Loucy (cell line): ENCODE results near the gene PUM2.

Experiments used
- H2AFZ ChIP-seq: fragments of 200-600 bp; sonication (generic); 2 replicates; pipeline ENCODE4 v1.6.0; 2016; ENCODE audit warnings: antibody characterized with exemption, mild to moderate bottlenecking, low read length, moderate library complexity
- H3F3A ChIP-seq: fragments of 200-600 bp; 2 replicates; pipeline ENCODE4 v1.6.0; 2016; ENCODE audit warnings: antibody characterized with exemption, low read depth, mild to moderate bottlenecking
- H3K27me3 ChIP-seq: fragments of 200-600 bp; sonication (generic); 2 replicates; pipeline ENCODE4 v1.6.1; 2014; ENCODE audit warnings: low read length, mild to moderate bottlenecking; ENCODE audit not compliant: insufficient read depth, poor library complexity, severe bottlenecking
- H3K36me3 ChIP-seq: fragments of 200-600 bp; sonication (generic); 2 replicates; pipeline ENCODE4 v1.6.1; 2016; ENCODE audit warnings: low read length; ENCODE audit not compliant: insufficient read depth
- H3K4me1 ChIP-seq: fragments of 200-600 bp; sonication (generic); 2 replicates; pipeline ENCODE4 v1.5.1; 2014; ENCODE audit warnings: low read length, mild to moderate bottlenecking; ENCODE audit not compliant: insufficient read depth, poor library complexity, severe bottlenecking
- H3K4me2 ChIP-seq: fragments of 200-600 bp; sonication (generic); 2 replicates; pipeline ENCODE4 v1.6.0; 2014; ENCODE audit warnings: antibody characterized with exemption, low read length, low read depth, mild to moderate bottlenecking; ENCODE audit not compliant: poor library complexity, severe bottlenecking
- H3K4me3 ChIP-seq: fragments of 200-600 bp; sonication (generic); 2 replicates; pipeline ENCODE4 v1.5.1; 2014; ENCODE audit warnings: low read length, mild to moderate bottlenecking, mixed read lengths; ENCODE audit not compliant: poor library complexity, severe bottlenecking
- H3K79me2 ChIP-seq: fragments of 200-600 bp; sonication (generic); 2 replicates; pipeline ENCODE4 v1.6.1; 2014; ENCODE audit warnings: low read length; ENCODE audit not compliant: insufficient read depth
- H3K9ac ChIP-seq: fragments of 200-600 bp; sonication (generic); 2 replicates; pipeline ENCODE4 v1.6.0; 2014; ENCODE audit warnings: mild to moderate bottlenecking, low read depth, low read length, moderate library complexity; ENCODE audit not compliant: poor library complexity, severe bottlenecking
- H3K9me2 ChIP-seq: fragments of 200-600 bp; sonication (generic); replicated peaks from 2 replicates; pipeline ENCODE4 v1.6.1; 2016; ENCODE audit warnings: low read depth, low read length, mixed read lengths
- H3K9me3 ChIP-seq: fragments of 200-600 bp; sonication (generic); 2 replicates; pipeline ENCODE4 v1.6.1; 2014; ENCODE audit warnings: mild to moderate bottlenecking, antibody characterized with exemption, low read length, low read depth; ENCODE audit not compliant: insufficient read depth
- H4K20me1 ChIP-seq: fragments of 200-600 bp; sonication (generic); 2 replicates; pipeline ENCODE4 v1.6.0; 2014; ENCODE audit warnings: antibody characterized with exemption, low read length, mild to moderate bottlenecking; ENCODE audit not compliant: insufficient read depth, poor library complexity, severe bottlenecking
- CTCF ChIP-seq: fragments of 200-600 bp; sonication (generic); conservative IDR thresholded peaks from 2 replicates; pipeline ENCODE4 v1.5.1; 2014; ENCODE audit warnings: mild to moderate bottlenecking, antibody characterized with exemption, low read length
- EZH2phosphoT487 ChIP-seq: fragments of 200-600 bp; IDR thresholded peaks from 2 replicates; pipeline ENCODE4 v1.6.1; 2018; ENCODE audit warnings: antibody characterized with exemption, mild to moderate bottlenecking, moderate library complexity, borderline replicate concordance

Gene PUM2

DNA sequence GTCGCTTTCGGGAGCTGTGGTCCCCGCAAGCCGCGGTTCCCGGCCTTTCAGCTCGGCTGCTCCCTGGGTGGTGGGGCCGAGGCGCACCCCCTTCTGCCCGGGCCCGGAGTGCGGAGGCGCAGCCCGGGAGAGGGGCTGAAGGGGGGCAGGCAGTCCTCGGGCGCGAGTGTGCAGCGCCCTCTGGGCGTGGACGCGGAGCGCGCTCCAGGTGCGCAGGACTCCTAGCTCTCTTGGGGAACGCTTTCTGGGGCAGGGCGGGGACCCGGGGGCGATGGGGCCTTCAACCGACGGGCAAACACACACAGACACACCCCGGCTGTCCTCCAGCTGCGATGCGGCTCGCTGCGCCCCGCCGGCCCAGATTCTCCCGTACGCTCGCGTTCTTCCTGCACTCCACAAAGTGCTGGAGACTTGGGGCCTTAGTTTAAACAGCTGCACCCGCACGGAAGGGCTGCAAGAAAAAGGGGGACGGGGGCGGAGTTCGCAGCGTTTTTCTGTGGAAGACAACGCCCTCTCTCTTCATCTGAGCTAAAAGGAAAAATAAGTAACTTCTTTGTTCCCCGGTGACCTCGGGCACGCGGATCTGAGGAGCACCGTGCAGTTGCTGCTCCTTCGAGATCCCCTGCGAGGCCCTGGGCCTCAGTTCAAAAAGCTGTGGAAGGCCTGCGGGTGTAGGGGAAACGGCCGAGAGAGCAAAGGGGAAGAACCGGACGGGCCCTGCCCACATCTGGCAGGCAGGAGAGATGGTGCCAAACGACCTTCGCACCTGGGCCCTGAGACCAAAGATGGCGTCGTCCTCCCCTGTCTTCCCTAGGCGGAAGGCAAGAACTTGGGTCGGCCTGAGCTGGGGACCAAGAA lies 125.1 kb downstream of the PUM2 start:
- H3K4me3 ChIP-seq = no peak overlapping the region
- H3K9ac ChIP-seq = no peak overlapping the region
- no peak for TF ChIP-seq CTCF
- no peak for TF ChIP-seq EZH2phosphoT487
- H3K4me2 ChIP-seq = no peak overlapping the region
- H3K9me3 ChIP-seq = no peaks in the 10 kb centered on the region
- H3K36me3 ChIP-seq = no peaks in the 10 kb centered on the region
- H4K20me1 ChIP-seq = no peaks in the 10 kb centered on the region
- H3K79me2 ChIP-seq = no peaks in the 10 kb centered on the region
- H3K27me3 ChIP-seq = no peaks in the 10 kb centered on the region
- H3K4me1 ChIP-seq = no peaks in the 10 kb centered on the region
- no peak overlapping the region for H2AFZ ChIP-seq
- H3K9me2 ChIP-seq = no peaks in the 10 kb centered on the region
- H3F3A ChIP-seq = no peaks in the 10 kb centered on the region

DNA sequence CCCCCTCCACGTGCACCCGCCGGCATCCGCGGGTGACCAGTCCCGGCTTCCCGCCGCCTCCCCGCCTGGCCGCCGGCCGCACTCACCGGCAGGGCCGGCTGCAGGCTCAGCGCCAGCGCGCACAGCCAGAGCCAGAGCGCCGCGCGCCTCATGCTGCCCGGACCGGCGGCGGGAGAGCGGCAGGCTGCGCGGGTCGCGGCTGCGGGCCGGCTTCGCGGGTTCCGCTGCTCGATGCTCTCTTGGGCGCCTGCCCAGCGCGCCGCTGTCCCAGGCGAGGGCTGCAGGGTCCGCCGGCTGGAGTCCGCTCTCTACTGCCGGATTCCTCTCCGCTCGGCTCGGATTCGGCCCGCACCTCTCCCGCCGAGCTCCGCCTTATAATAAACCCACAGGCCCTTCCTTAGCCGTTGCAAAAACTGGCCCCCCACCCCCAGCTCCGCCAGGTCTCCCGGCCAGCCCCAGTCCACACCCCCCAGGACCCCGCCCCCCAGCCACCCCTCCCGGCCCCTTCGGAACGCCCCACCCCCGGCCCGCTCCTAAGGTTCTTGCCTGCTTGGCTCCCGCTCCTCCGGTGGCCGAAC lies 125.8 kb downstream of the PUM2 start, which contains the start of gene SDC1:
Gene SDC1, minus strand, starts transcription at position 415 of the 578 bp plus-strand sequence. Its CDS starts 263 bp downstream, at position 152.
- H3K36me3 ChIP-seq = no peaks in the 10 kb centered on the region
- TF ChIP-seq CTCF = no peak
- TF ChIP-seq EZH2phosphoT487 = no peak
- H3K9me3 ChIP-seq = no peaks in the 10 kb centered on the region
- H3K9me2 ChIP-seq = no peaks in the 10 kb centered on the region
- no peak within 1 kb of the TSS for H3K4me2 ChIP-seq
- no peaks in the 10 kb centered on the region for H3K27me3 ChIP-seq
- no peak within 1 kb of the TSS for H3K9ac ChIP-seq
- no peaks in the 10 kb centered on the region for H3K4me1 ChIP-seq
- no peak within 1 kb of the TSS for H3K4me3 ChIP-seq
- no peaks in the 10 kb centered on the region for H3F3A ChIP-seq
- no peaks in the 10 kb centered on the region for H3K79me2 ChIP-seq
- no peaks in the 10 kb centered on the region for H4K20me1 ChIP-seq
- no peak within 1 kb of the TSS for H2AFZ ChIP-seq

GRCh38 chr2:20224164-20224715 lies 126.4 kb downstream of the PUM2 start:
- H3F3A ChIP-seq = no peaks in the 10 kb centered on the region
- no peaks in the 10 kb centered on the region for H3K36me3 ChIP-seq
- no peak overlapping the region for H3K9ac ChIP-seq
- no peaks in the 10 kb centered on the region for H3K9me2 ChIP-seq
- H3K4me2 ChIP-seq = no peak overlapping the region
- no peaks in the 10 kb centered on the region for H3K27me3 ChIP-seq
- H2AFZ ChIP-seq = no peak overlapping the region
- no peaks in the 10 kb centered on the region for H3K79me2 ChIP-seq
- no peaks in the 10 kb centered on the region for H3K4me1 ChIP-seq
- H3K9me3 ChIP-seq = no peaks in the 10 kb centered on the region
- H3K4me3 ChIP-seq = no peak overlapping the region
- TF ChIP-seq EZH2phosphoT487 = no peak
- H4K20me1 ChIP-seq = no peaks in the 10 kb centered on the region
